Measurements from ENCODE around the gene GRN. TPM values are rescaled to one million over a fixed set of nuclear protein-coding genes. Genes with fewer than 3 reads are reported as not detected.

Gene GRN
- total and polyA plus RNA-seq, 2 of the 8 experiments (the other 6 are each of a cell fraction or from before 2014, with no cell fraction given): 108 to 387 TPM

DNA sequence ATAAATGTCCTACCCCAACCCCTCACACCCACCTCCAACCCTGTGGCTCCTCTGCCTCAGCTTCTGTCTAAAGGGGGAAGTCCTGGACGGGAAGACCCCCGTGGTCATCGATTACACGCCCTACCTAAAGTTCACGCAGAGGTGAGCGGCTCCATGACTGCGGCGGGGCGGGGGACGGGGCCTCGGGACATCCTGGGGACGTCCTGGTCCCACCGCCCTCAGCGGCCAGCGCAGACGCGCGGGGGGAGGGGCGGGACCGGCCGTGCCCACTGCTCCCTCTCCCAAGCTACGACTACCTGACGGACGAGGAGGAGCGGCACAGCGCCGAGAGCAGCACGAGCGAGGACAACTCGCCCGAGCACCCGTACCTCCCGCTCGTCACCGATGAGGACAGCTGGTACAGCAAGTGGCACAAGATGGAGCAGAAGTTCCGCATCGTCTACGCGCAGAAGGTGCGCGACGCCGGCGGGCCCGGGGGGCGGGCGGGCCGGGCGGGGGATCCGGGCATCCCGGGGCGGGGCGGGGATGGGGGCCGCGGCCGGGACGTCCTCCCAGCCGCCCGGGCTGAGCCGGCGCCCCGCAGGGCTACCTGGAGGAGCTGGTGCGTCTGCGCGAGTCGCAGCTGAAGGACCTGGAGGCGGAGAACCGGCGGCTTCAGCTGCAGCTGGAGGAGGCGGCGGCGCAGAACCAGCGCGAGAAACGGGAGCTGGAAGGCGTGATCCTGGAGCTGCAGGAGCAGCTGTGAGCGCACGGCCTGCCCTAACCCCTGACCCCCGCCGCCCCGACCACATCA lies 30.0 kb upstream of the GRN start:
- H2AFZ ChIP-seq (ENCODE audit: low read length): peak overlapping the region; percentile 55; the same call in 1 of the 2 replicates
- peaks cover 0 to 7% (median 3%) of the 10 kb centered on the region in 4 experiments; a peak in 4 of 8 replicates for H3K36me3 ChIP-seq (ENCODE audit: control insufficient read depth in 2 of 4, insufficient read depth in 4 of 4, low read length in 3 of 4)
- H3K79me1 ChIP-seq (ENCODE audit: low read depth, low read length): no peaks in the 10 kb centered on the region
- H3K4me2 ChIP-seq (ENCODE audit: insufficient read depth in 1 of 2, low read depth in 2 of 2, low read length in 2 of 2): peak overlapping the region; percentile 97 to 99
- no peak overlapping the region for H2BK120ac ChIP-seq (replicated peaks; ENCODE audit: low read depth, low read length)
- H4K91ac ChIP-seq (replicated peaks; ENCODE audit: insufficient read length, low read length): peak overlapping the region; percentile 51
- ChIA-PET POLR2A (ENCODE audit: partially characterized antibody) (interaction anchor here (0.7 to 14.6 kb wide), 10 partner anchors 10 to 128 kb away, joined by 3 to 135 read pairs (median 4); partner anchors contain the start of genes SLC25A39, TMUB2 and UBTF), CTCF (ENCODE audit: partially characterized antibody) (interaction anchor here (0.8 to 5.3 kb wide), 8 partner anchors 14 to 111 kb away, joined by 3 to 42 read pairs (median 4); no protein-coding TSS in a partner anchor)
- peaks cover 2 to 8% of the 10 kb centered on the region in 2 experiments for H4K20me1 ChIP-seq (replicated peaks in 1 of 2; ENCODE audit: control insufficient read depth in 1 of 2, insufficient read depth in 2 of 2, low read length in 2 of 2)
- H4K8ac ChIP-seq (ENCODE audit: extremely low read depth, insufficient read depth, low read length): peak overlapping the region; percentile 53
- peaks cover 14% of the 10 kb centered on the region for H3K23me2 ChIP-seq (ENCODE audit: low read depth, low read length)
- H3K18ac ChIP-seq (ENCODE audit: extremely low read depth, low read length): peak overlapping the region; percentile 25
- peak overlapping the region; percentile 16; the same call in 1 of the 2 replicates for H2BK5ac ChIP-seq (ENCODE audit: low read depth, low read length)
- no peak overlapping the region for H3K9ac ChIP-seq (replicated peaks in 1 of 4; ENCODE audit: extremely low read depth in 1 of 4, low read depth in 3 of 4, low read length in 3 of 4)
- no peak overlapping the region for H3K56ac ChIP-seq (replicated peaks; ENCODE audit: insufficient read length, low read depth, low read length)
- peaks cover 7 to 36% (median 29%) of the 10 kb centered on the region in 4 experiments for H3K4me1 ChIP-seq (replicated peaks in 1 of 4; ENCODE audit: control insufficient read depth in 3 of 4, insufficient read depth in 4 of 4, low read length in 3 of 4)
- no peak overlapping the region for H3K14ac ChIP-seq (ENCODE audit: insufficient read length)
- peak overlapping the region; percentile 25; the same call in 1 of the 2 replicates for H2BK15ac ChIP-seq (ENCODE audit: low read length)
- no peaks in the 10 kb centered on the region for H3K79me2 ChIP-seq (ENCODE audit: control insufficient read depth in 1 of 2, insufficient read depth in 2 of 2, low read length in 2 of 2)
- peak overlapping the region; percentile 75; the same call in 1 of the 2 replicates for H2BK12ac ChIP-seq (ENCODE audit: low read depth, low read length)
- H4K5ac ChIP-seq (ENCODE audit: insufficient read length, low read depth, low read length): no peak overlapping the region
- H2BK20ac ChIP-seq (ENCODE audit: low read length): no peak overlapping the region
- H3K23ac ChIP-seq (ENCODE audit: insufficient read length): no peak overlapping the region
- H3K27me3 ChIP-seq (replicated peaks in 1 of 4; ENCODE audit: control insufficient read depth in 3 of 4, extremely low read depth in 1 of 4, insufficient read depth in 3 of 4, low read length in 3 of 4): peaks cover 0 to 19% (median 17%) of the 10 kb centered on the region in 4 experiments; a peak in 6 of 7 replicates
- H2AK5ac ChIP-seq (ENCODE audit: low read depth, low read length): no peak overlapping the region
- no peak overlapping the region for H3K27ac ChIP-seq (ENCODE audit: low read depth, low read length)
- FAIRE-seq: no peak
- peak overlapping the region; percentile 40 to 67 (median 60) for H3K4me3 ChIP-seq (ENCODE audit: extremely low read depth in 1 of 4, insufficient read depth in 2 of 4, low read depth in 3 of 4, low read length in 4 of 4)
- no peak overlapping the region for H3K4ac ChIP-seq (replicated peaks; ENCODE audit: insufficient read length, low read depth, low read length)
- WGBS, 2 experiments (ENCODE audit: extremely low coverage in 1 of 2, insufficient coverage in 1 of 2, insufficient read length in 1 of 2, insufficient replicate concordance in 2 of 2, low coverage in 1 of 2, low lambda C conversion rate in 2 of 2, missing lambda C conversion rate in 1 of 2): 1% methylated on average over 16 of the region's 81 CpGs; no CpG with 5 or more reads in 1 of the 2 experiments
- peak in 1 of 2 experiments; percentile 81 for DNase-seq (ENCODE audit: low read depth in 1 of 2, low spot score in 2 of 2)
- H3K9me3 ChIP-seq (ENCODE audit: insufficient read depth in 2 of 2, low read depth in 1 of 2, low read length in 1 of 2): no peaks in the 10 kb centered on the region
- TF ChIP-seq RNF2 (IDR thresholded peaks at IDR 0.05; ENCODE audit: borderline replicate concordance, low read depth, low read length, missing control alignments, poor library complexity, severe bottlenecking) (no peak), USF2 (IDR thresholded peaks at IDR 0.05; ENCODE audit: low read length) (no peak), CHD2 (IDR thresholded peaks at IDR 0.05; ENCODE audit: low read length) (peak; percentile 87), NRF1 (IDR thresholded peaks at IDR 0.05; ENCODE audit: low read depth, low read length) (peak; percentile 45), CREB1 (IDR thresholded peaks at IDR 0.05) (peak; percentile 56; the same call in 1 of the 2 replicates), BRCA1 (IDR thresholded peaks at IDR 0.05; ENCODE audit: low read depth, low read length) (peak; percentile 61), KDM5A (IDR thresholded peaks at IDR 0.05; ENCODE audit: low read length) (no peak), FOSL1 (IDR thresholded peaks at IDR 0.05; ENCODE audit: insufficient read depth, low read depth, low read length) (no peak)
- TF ChIP-seq, protein P1, sequence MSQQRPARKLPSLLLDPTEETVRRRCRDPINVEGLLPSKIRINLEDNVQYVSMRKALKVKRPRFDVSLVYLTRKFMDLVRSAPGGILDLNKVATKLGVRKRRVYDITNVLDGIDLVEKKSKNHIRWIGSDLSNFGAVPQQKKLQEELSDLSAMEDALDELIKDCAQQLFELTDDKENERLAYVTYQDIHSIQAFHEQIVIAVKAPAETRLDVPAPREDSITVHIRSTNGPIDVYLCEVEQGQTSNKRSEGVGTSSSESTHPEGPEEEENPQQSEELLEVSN (IDR thresholded peaks at IDR 0.05): peak; percentile 35; the same call in 1 of the 2 replicates
